Muscle layer of colon (tissue), 2 donors: ENCODE data around the gene MRPL48.
"Not testable (repeated sequence)": the region's sequence is repeated elsewhere in the genome, so short reads cannot be mapped to it uniquely, and the experiment has no call there.

Experiments
- H3K27ac ChIP-seq: one replicate; pipeline ENCODE4 v1.7.0; 2013; ENCODE audit warnings: low read depth, mild to moderate bottlenecking, low read length, moderate library complexity
- H3K27me3 ChIP-seq, 2 donors: one replicate each; pipeline ENCODE4 v1.7.0; 2013; ENCODE audit warnings: low read length in 2 of 2, mild to moderate bottlenecking in 2 of 2; ENCODE audit not compliant: insufficient read depth in 2 of 2, control insufficient read depth in 1 of 2
- H3K36me3 ChIP-seq: one replicate; pipeline ENCODE4 v1.7.0; 2013; ENCODE audit warnings: mild to moderate bottlenecking, low read length; ENCODE audit not compliant: insufficient read depth
- H3K4me1 ChIP-seq: one replicate; pipeline ENCODE4 v1.7.0; 2013; ENCODE audit warnings: mild to moderate bottlenecking, low read length; ENCODE audit not compliant: insufficient read depth
- H3K4me3 ChIP-seq, 2 donors: one replicate each; pipeline ENCODE4 v1.7.0; 2013; ENCODE audit warnings: low read length in 2 of 2, low read depth in 1 of 2, mild to moderate bottlenecking in 1 of 2, moderate library complexity in 1 of 2
- H3K9ac ChIP-seq: one replicate; pipeline ENCODE4 v1.7.0; 2013; ENCODE audit warnings: low read length
- H3K9me3 ChIP-seq: one replicate; pipeline ENCODE4 v1.7.0; 2013; ENCODE audit warnings: mild to moderate bottlenecking, low read length
- donor health status: abdominal sarcoma.
- donor health status: Adenocarcinoma of cecum.

Gene MRPL48

DNA sequence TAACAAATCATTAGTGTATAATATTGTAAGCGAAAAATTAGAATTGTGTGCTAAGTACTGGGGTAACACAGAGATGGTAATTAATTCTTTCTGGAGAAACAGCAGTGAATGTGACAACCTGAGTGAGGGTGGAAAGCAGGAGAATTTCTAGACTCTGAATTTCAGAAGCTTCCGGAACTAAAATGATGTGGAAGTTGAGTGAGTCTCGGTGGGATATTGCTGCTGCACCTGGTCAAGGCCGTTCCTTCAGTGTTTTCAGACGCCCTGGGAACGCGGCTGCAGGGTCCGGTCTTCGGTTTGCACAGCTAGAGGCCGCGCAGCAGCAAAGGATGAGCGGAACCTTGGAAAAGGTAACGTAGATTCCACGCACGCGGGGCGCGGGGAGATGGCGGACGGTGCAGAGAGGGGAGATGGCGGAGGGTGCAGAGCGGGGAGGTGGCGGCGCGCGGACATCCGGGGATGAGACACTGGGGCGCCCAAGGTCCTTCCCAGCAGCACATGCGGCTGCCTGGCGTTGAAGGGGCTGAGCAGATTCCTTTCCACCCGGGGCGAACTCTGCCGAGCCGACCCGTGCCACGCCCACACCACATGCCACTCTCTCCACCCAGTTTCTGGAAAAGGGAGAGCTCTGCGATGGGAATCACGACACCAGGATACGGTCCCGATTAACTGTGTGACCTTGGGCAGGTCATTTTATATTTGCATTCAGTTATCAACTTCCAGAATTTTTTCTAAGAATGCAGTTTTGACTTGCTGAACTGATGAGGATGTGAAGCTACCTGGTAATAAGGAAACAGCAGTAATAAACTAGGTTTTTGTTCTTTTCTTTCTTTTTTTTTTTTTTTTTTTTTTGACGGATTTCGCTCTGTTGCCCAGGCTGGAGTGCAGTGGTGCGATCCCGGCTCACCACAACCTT, at the start of gene MRPL48:
MRPL48 (plus strand) TSS at position 232 of the 916 bp plus-strand sequence; CDS start at position 330, 98 bp downstream.
- Histone ChIP-seq H3K27ac (peak within 1 kb of the TSS; percentile 91), H3K4me1 (peaks cover 12% of the 10 kb centered on the region), H3K36me3 (no peaks in the 10 kb centered on the region), H3K9me3 (no peaks in the 10 kb centered on the region), H3K9ac (peak within 1 kb of the TSS; percentile 66), H3K4me3 (peak within 1 kb of the TSS; percentile 79 to 88), H3K27me3 (no peaks in the 10 kb centered on the region)

DNA sequence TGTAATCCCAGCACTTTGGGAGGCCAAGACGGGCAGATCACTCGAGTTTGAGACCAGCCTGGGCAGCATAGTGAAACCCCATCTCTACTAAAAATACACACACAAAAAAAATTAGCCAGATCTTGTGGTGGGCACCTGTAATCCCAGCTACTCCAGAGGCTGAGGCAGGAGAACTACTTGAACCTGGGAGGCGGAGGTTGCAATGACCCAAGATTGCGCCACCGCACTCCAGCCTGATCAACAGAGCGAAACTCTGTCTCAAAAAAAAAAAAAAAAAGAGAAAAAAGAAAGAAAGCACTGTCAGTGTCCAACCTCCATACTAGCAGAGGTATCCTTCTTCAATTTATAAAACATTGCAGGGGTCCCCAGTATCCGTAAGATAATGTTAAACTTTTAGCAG, 44.6 kb upstream of the MRPL48 start:
- no peaks in the 10 kb centered on the region for H3K27me3 ChIP-seq
- H3K9ac ChIP-seq = no peak overlapping the region
- H3K36me3 ChIP-seq = no peaks in the 10 kb centered on the region
- no peaks in the 10 kb centered on the region for H3K9me3 ChIP-seq
- H3K4me3 ChIP-seq = no peak overlapping the region
- H3K27ac ChIP-seq = no peak overlapping the region
- no peaks in the 10 kb centered on the region for H3K4me1 ChIP-seq

DNA sequence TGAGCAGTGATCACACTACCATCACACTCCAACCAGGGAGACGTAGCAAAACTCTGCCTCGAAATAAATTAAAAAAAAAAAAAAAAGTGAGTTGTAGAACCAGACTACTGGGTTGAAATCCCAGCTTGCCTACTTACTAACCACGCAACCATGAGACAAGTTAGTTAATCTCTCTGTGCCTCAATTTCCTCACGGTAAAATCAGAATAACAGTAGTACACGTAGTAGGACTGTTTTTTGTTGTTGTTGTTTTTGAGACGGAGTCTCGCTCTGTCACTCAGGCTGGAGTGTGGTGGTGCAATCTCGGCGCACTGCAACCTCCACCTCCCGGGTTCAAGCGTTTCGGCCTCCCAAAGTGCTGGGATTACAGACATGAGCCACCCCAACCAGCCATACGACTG, 41.0 kb upstream of the MRPL48 start:
- peaks cover 3% of the 10 kb centered on the region for H3K36me3 ChIP-seq
- no peaks in the 10 kb centered on the region for H3K9me3 ChIP-seq
- H3K4me3 ChIP-seq = no peak overlapping the region
- no peak overlapping the region for H3K9ac ChIP-seq
- no peak overlapping the region for H3K27ac ChIP-seq
- no peaks in the 10 kb centered on the region for H3K4me1 ChIP-seq
- no peaks in the 10 kb centered on the region for H3K27me3 ChIP-seq

DNA sequence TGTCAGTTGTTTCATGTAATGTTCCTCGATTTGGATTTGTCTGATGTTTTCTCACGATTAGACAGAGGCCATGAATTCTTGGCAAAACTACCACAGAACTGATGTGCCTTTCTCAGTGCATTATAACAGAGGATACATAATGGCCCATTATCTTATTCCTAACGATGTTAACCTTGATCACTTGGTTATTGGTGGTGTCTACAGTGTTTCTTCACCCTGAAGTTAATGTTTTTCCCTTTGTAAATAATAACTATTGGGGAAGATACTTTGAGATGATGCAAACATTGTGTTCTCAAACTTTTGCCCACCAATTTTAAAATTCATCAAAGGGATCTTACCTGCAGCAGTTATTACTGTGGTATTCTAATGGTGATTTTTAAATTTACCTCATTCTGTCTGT, 39.9 kb upstream of the MRPL48 start:
- H3K9me3 ChIP-seq = no peaks in the 10 kb centered on the region
- H3K9ac ChIP-seq = no peak overlapping the region
- H3K27ac ChIP-seq = no peak overlapping the region
- peaks cover 3% of the 10 kb centered on the region for H3K36me3 ChIP-seq
- H3K4me1 ChIP-seq = no peaks in the 10 kb centered on the region
- no peak overlapping the region for H3K4me3 ChIP-seq
- H3K27me3 ChIP-seq = no peaks in the 10 kb centered on the region

DNA sequence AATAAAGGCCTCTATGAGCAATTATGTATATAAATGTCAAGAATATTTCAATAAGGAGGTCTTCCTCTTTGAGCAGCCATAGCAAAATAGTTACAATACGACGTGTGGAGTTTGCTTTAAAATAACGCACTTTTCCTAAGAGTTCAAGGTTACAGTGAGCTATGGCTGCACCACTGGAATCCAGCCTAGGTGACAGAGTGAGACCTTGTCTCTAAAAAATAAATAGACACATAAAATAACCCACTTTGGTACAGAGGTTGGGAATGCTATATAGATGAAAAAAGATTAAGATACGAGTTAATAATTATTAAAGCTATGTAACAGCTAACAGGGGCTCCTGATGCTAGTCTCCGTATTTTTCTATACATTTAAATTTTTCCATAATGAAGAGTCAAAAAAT, 39.4 kb upstream of the MRPL48 start:
- H3K27ac ChIP-seq = no peak overlapping the region
- no peak overlapping the region for H3K4me3 ChIP-seq
- H3K27me3 ChIP-seq = no peaks in the 10 kb centered on the region
- H3K9ac ChIP-seq = no peak overlapping the region
- peaks cover 3% of the 10 kb centered on the region for H3K36me3 ChIP-seq
- H3K4me1 ChIP-seq = no peaks in the 10 kb centered on the region
- H3K9me3 ChIP-seq = no peaks in the 10 kb centered on the region

DNA sequence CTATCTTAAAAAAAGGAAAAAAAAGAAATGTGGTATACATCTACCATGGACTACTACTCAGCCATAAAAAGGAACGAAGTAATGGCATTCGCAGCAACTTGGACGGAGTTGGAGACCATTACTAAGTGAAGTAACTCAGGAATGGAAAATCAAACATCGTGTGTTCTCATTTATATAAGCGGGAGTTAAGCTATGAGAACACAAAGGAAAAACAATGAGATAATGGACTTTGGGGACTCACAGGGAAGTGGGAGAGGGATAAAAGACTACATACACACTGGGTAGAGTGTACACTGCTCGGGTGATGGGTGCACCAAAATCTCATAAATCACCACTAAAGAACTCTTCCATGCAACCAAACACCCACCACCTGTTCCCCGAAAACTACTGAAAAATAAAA, 38.6 kb upstream of the MRPL48 start:
- Histone ChIP-seq H3K9ac (no peak overlapping the region), H3K4me3 (no peak overlapping the region), H3K36me3 (peaks cover 3% of the 10 kb centered on the region), H3K9me3 (no peaks in the 10 kb centered on the region), H3K4me1 (no peaks in the 10 kb centered on the region), H3K27me3 (no peaks in the 10 kb centered on the region), H3K27ac (no peak overlapping the region)

DNA sequence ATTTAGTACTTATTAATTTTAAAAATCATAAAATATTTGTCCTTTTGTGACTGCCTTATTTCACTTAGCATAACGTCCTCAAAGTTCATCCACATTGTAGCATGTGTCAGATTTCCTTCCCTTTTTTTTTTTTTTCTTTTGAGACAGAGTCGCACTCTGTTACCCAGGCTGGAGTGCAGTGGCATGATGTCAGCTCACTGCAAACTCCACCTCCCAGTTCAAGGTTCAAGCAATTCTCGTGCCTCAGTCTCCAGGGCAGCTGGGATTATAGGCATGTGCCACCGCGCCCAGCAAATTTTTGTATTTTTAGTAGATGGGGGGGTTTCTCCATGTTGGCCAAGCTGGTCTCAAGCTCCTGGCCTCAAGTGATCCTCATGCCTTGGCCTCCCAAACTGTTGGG, 37.4 kb upstream of the MRPL48 start:
- Histone ChIP-seq H3K36me3 (peaks cover 3% of the 10 kb centered on the region), H3K9ac (no peak overlapping the region), H3K27ac (no peak overlapping the region), H3K4me1 (no peaks in the 10 kb centered on the region), H3K27me3 (no peaks in the 10 kb centered on the region), H3K4me3 (no peak overlapping the region), H3K9me3 (no peaks in the 10 kb centered on the region)

DNA sequence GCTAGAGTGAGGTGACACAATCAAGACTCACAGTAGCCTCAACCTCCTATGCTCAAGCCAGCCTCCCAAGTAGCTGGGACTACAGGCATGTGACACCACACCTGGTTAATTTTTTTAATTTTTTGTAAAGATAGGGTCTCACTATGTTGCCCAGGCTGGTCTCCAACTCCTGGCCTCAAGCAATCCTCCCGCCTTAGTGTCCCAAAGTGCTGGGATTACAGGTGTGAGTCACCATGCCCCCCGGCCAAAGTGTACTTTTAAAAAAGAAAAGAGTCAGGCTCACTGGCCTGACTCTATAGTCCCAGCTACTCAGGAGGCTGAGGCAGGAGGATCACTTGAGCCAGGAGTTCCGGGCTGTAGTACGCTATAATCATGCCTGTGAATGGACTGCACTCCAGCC, 36.8 kb upstream of the MRPL48 start:
- H3K9me3 ChIP-seq, H3K27me3 ChIP-seq, H3K4me3 ChIP-seq, H3K4me1 ChIP-seq, H3K9ac ChIP-seq, H3K27ac ChIP-seq, H3K36me3 ChIP-seq: not testable (repeated sequence)

DNA sequence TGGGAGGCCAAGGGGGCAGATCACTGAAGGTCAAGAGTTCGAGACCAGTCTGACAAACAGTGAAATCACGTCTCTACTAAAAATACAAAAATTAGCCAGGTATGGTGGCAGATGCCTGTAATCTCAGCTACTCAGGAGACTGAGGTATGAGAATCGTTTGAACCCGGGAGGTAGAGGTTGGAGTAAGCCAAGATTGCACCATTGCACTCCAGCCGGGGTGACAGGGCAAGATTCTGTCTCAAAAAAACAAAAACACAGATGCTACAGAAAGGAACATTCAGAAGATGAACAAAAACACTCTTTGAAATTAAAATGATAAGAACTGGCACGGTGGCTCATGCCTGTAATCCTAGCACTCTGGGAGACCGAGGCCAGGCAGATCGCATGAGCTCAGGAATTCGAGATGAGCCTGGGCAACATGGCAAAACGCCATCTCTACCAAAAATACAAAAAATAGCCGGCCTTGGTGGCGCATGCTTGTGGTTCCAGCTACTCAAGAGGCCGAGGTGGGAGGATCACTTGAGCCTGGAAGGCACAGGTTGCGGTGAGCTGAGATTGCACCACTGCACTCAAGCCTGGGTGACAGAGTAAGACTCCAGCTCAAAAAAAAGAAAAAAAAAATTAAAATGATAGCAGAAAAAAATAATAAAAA, 35.3 kb upstream of the MRPL48 start:
- no peaks in the 10 kb centered on the region for H3K27me3 ChIP-seq
- H3K36me3 ChIP-seq = peaks cover 3% of the 10 kb centered on the region
- no peaks in the 10 kb centered on the region for H3K9me3 ChIP-seq
- no peak overlapping the region for H3K4me3 ChIP-seq
- no peak overlapping the region for H3K9ac ChIP-seq
- H3K4me1 ChIP-seq = peaks cover 1% of the 10 kb centered on the region
- no peak overlapping the region for H3K27ac ChIP-seq

DNA sequence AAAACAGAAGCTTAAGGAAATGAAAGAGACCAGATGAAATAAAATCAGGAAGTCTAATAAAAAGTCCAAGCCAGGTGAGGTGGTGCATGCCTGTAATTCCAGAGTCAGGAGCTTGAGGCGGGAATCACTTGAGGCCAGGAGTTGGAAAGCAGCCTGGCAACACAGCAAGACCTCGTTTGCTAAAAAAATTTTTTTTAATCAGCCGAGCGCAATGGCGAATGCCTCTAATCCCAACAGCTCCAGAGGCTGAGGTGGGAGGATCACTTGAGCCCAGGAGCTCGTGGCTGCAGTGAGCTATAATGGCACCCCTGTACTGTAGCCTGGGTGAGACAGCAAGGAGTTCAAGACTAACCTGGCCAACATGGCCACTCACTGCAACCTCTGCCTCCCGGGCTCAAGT, 34.8 kb upstream of the MRPL48 start:
- Histone ChIP-seq H3K4me1 (peaks cover 7% of the 10 kb centered on the region), H3K9me3 (no peaks in the 10 kb centered on the region), H3K27ac (no peak overlapping the region), H3K4me3 (no peak overlapping the region), H3K9ac (no peak overlapping the region), H3K36me3 (peaks cover 3% of the 10 kb centered on the region), H3K27me3 (no peaks in the 10 kb centered on the region)

DNA sequence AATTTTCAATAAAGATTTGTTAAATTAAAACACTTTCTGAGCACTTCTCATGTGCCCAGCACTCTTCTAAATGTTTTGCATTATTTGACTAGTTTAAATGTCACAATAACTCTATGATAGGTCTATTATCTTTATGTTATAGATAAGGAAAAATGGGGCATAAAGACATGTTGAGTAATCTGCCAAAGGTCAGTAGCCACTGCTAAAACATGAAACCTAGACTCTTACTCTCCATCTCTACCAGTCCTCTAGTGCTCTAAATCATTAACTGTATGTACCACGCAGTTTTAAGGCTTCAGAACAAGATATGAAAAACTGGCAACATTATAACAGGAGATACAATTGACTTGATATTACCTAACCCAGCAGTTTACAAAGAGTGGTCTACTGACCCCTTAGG, 33.7 kb upstream of the MRPL48 start:
- H3K4me1 ChIP-seq = peaks cover 17% of the 10 kb centered on the region

More for the DNA sequence above, 33.7 kb upstream of the MRPL48 start:
- Histone ChIP-seq H3K27me3 (no peaks in the 10 kb centered on the region), H3K9ac (no peak overlapping the region), H3K27ac (no peak overlapping the region), H3K4me3 (no peak overlapping the region), H3K36me3 (peaks cover 3% of the 10 kb centered on the region), H3K9me3 (no peaks in the 10 kb centered on the region)
